A673 (cell line): ENCODE results near the gene VPS52. TPM values are rescaled to one million over a fixed set of nuclear protein-coding genes. Genes with fewer than 3 reads are reported as not detected.
A peak's percentile ranks its signal among the peaks of the same experiment; 100 is the strongest.

Experiments used
- BruUV-seq: library from RNA; stranded (reverse); fragments of 400-500 nt; replicated peaks from 2 replicates; lab custom pipeline; 2021; lab: Mats Ljungman, UMichigan
- CTCF ChIA-PET: fragments of 300-600 bp; sonication (Branson Sonifier 250); formaldehyde crosslinking; loops from one replicate; lab custom pipeline; 2022; ENCODE audit warnings: antibody characterized with exemption; lab: Charles Lee
- POLR2A ChIA-PET: fragments of 300-600 bp; sonication (Branson Sonifier 250); formaldehyde crosslinking; loops from one replicate; lab custom pipeline; 2022; ENCODE audit warnings: antibody characterized with exemption; ENCODE audit not compliant: low non-redundant PET; lab: Charles Lee
- DNase-seq: peaks from one replicate; pipeline ENCODE4 v3.0.0-alpha.2; 2015; ENCODE audit warnings: low spot score
- H3K27ac ChIP-seq: fragments of 200-600 bp; sonication (generic); 2 replicates; pipeline ENCODE4 v1.5.1; 2016; ENCODE audit warnings: mixed run types, low read depth, mild to moderate bottlenecking, mixed read lengths, antibody characterized with exemption, low read length; ENCODE audit not compliant: poor library complexity, severe bottlenecking
- H3K27me3 ChIP-seq: fragments of 200-600 bp; sonication (generic); replicated peaks from 2 replicates; pipeline ENCODE4 v1.6.1; 2017; ENCODE audit warnings: mixed run types, low read depth, mild to moderate bottlenecking, mixed read lengths, antibody characterized with exemption, low read length; ENCODE audit not compliant: insufficient read depth, poor library complexity
- H3K36me3 ChIP-seq: fragments of 200-600 bp; sonication (generic); 2 replicates; pipeline ENCODE4 v1.6.1; 2016; ENCODE audit warnings: mixed run types, mild to moderate bottlenecking, mixed read lengths, antibody characterized with exemption, low read length; ENCODE audit not compliant: insufficient read depth, poor library complexity, severe bottlenecking
- H3K4me1 ChIP-seq: fragments of 200-600 bp; sonication (generic); 2 replicates; pipeline ENCODE4 v1.6.1; 2017; ENCODE audit warnings: mixed run types, mild to moderate bottlenecking, mixed read lengths, antibody characterized with exemption, low read length; ENCODE audit not compliant: insufficient read depth, poor library complexity, severe bottlenecking
- H3K4me3 ChIP-seq: fragments of 200-600 bp; sonication (generic); 2 replicates; pipeline ENCODE4 v1.5.1; 2016; ENCODE audit warnings: low read depth, mixed run types, mild to moderate bottlenecking, mixed read lengths, low read length; ENCODE audit not compliant: poor library complexity, severe bottlenecking
- H3K9me3 ChIP-seq: fragments of 200-600 bp; sonication (generic); 2 replicates; pipeline ENCODE4 v1.6.1; 2016; ENCODE audit warnings: mixed run types, low read depth, mild to moderate bottlenecking, mixed read lengths, antibody characterized with exemption, low read length; ENCODE audit not compliant: poor library complexity, severe bottlenecking
- EZH2 ChIP-seq: fragments of 200-600 bp; sonication (generic); IDR thresholded peaks from 2 replicates; pipeline ENCODE4 v1.6.1; 2017; ENCODE audit warnings: borderline replicate concordance, low read depth, mild to moderate bottlenecking, mixed read lengths, antibody characterized with exemption, low read length; ENCODE audit not compliant: poor library complexity, severe bottlenecking
- intact Hi-C: fragments of 100-400 bp; cut with micrococcal nuclease; formaldehyde crosslinking; loops from one replicate; pipeline ENCODE4 v1.10.0; 2022; ENCODE audit not compliant: unreplicated experiment
- total RNA-seq: library from RNA; stranded (reverse); gene quantifications from 2 replicates; pipeline ENCODE4 v1.2.3, GENCODE V29; 2021
- TF ChIP-seq, protein P1 (sequence below): fragments of 300-800, 200-600 bp; sonication (generic); conservative IDR thresholded peaks from 2 replicates; pipeline ENCODE4 v1.5.1; 2017; ENCODE audit warnings: low read depth, mild to moderate bottlenecking, antibody characterized with exemption, low read length, moderate library complexity, mixed read lengths

VPS52 gene
- total RNA-seq, 1 experiment from 2014 or later: 58.2 TPM

DNA sequence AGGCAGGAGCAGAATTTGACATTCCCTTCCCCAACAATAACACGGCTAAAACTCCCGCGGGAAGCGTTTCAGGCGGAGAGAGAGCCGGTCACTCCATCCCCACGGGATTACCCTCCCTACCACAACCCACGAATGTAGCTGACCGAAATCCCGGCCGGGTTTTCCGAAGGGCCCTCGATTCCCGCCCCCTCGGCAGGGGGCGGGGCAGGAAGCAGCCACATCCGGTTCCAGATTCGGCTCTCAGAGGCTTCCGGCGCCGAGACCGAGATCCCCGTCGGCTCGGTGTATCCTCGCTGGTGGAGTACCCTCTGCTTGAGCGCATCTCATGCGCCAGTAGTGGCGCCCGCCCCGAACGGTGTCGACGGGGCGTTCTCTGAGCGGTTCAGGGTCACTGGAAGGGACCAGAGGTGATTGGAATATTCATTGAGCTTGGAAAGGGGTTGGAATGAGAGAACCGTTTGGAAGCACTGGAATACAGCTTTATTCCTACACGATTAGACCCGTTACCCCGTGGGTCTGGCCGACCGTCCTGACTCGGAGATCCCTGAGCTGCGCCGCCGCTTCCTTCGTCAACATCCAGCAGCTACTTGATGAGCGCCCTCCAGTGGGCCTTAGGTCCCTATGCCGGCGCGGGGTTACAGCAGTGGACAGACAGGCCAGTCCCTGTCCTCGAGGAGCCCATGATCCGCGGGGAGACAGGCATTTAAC lies 27.7 kb upstream of the VPS52 start:
- BruUV-seq: TSS peak; percentile 80
- POLR2A ChIA-PET: interaction anchor here (0.5 to 0.9 kb wide), 2 partner anchors 18 to 1114 kb away, joined by 3 to 7 read pairs; partner anchors contain the start of gene ZBTB22
- H3K27me3 ChIP-seq: no peaks in the 10 kb centered on the region
- intact Hi-C loops: loop anchor here (1.0 to 5.0 kb wide), 3 partner anchors 15 to 128 kb away; partner anchors contain the start of genes HSD17B8, RXRB, SLC39A7 and TAPBP
- H3K9me3 ChIP-seq: no peaks in the 10 kb centered on the region
- CTCF ChIA-PET: interaction anchor here (0.6 to 1.4 kb wide), 4 partner anchors 10 to 89 kb away, joined by 3 to 22 read pairs (median 5); partner anchors contain the start of genes PFDN6, WDR46 and ZBTB22
- peak; percentile 98 for DNase-seq
- peak overlapping the region; percentile 75 for H3K4me3 ChIP-seq
- H3K4me1 ChIP-seq: peaks cover 6% of the 10 kb centered on the region
- TF ChIP-seq, protein P1, sequence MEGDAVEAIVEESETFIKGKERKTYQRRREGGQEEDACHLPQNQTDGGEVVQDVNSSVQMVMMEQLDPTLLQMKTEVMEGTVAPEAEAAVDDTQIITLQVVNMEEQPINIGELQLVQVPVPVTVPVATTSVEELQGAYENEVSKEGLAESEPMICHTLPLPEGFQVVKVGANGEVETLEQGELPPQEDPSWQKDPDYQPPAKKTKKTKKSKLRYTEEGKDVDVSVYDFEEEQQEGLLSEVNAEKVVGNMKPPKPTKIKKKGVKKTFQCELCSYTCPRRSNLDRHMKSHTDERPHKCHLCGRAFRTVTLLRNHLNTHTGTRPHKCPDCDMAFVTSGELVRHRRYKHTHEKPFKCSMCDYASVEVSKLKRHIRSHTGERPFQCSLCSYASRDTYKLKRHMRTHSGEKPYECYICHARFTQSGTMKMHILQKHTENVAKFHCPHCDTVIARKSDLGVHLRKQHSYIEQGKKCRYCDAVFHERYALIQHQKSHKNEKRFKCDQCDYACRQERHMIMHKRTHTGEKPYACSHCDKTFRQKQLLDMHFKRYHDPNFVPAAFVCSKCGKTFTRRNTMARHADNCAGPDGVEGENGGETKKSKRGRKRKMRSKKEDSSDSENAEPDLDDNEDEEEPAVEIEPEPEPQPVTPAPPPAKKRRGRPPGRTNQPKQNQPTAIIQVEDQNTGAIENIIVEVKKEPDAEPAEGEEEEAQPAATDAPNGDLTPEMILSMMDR: peak; percentile 77
- TF ChIP-seq EZH2: no peak
- H3K27ac ChIP-seq: peak overlapping the region; percentile 92
- H3K36me3 ChIP-seq: peaks cover 15% of the 10 kb centered on the region

DNA sequence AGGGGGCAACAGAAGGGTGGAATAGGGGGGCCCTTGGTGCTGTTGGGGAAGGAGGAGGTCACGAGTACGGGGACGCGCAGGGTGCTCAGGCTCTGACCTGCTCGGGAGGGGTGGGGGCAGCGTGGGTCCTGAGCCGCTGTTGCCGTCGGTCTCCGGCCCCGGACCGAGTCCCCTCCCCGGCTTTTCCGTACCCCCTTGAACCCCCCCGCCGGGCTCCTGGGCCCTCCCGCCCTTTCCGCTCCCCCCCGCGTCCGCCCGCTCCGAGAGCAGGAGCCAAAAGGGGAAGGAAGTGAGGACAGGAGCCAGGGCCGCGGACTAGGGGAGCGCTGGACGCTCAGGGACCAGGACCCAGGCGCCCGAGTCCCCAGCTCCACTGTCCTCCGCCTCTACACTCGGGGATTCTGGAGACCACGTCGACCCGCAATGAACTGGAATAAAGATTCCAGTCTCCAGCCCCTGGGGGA lies 27.1 kb upstream of the VPS52 start, which contains the start of gene RGL2:
TSS of gene RGL2 (minus strand) at position 170 of the 464 bp plus-strand sequence. CDS start 332 bp downstream, outside the sequence.
- DNase-seq: no peak
- Histone ChIP-seq H3K36me3 (peaks cover 14% of the 10 kb centered on the region), H3K27ac (peak within 1 kb of the TSS; percentile 92), H3K4me1 (peaks cover 6% of the 10 kb centered on the region), H3K4me3 (peak within 1 kb of the TSS; percentile 75), H3K27me3 (no peaks in the 10 kb centered on the region), H3K9me3 (no peaks in the 10 kb centered on the region)
- intact Hi-C loops: loop anchor here (1.0 to 5.0 kb wide), 3 partner anchors 15 to 128 kb away; partner anchors contain the start of genes HSD17B8, RXRB, SLC39A7 and TAPBP
- TF ChIP-seq, protein P1: no peak
- TF ChIP-seq EZH2: no peak
- CTCF ChIA-PET: interaction anchor here (0.6 to 1.4 kb wide), 2 partner anchors 10 to 1190 kb away, joined by 5 read pairs; partner anchors contain the start of genes PFDN6 and WDR46
- BruUV-seq: no TSS peak
- POLR2A ChIA-PET: no interaction called here

DNA sequence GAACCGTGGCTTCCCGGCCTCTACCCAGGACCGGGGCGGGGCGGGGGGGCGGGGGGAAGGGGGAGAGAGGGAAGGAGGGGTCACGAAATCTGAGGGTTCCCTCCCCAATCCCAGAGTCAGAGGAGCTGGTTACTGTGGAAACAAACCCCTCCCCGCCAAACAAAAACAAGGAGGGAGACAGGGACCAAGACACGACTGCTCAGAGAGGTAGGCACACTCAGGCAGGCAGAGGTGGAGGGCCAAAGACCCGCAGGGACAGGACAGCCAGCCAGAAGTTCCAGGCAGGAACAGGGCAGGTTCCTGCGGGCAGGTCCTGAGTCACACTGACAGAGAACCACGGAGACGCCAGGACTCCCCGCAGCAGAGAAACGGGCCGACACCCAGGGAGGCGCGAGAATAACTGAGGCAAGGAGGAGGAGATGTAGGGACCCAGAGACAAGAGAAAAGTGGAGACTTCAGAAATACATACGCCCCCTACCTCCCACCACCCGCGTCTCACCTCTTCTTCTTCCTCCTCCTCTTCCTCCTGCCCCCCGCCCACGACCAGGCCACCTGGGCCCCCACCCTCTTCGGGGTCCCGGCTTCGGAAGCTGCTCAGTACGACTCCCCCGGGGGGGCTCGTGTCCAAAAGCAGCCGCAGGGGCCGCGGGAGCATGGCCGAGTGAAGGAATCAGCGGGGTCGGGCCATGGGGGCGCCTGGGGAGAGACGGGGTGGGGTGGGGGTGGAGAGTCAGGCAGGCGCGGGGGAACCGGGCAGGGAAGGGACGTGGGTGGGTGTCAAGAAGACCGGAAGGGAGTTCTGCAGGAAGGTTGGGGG lies 26.5 kb upstream of the VPS52 start:
- intact Hi-C loops: loop anchor here (5.0 kb wide), 2 partner anchors 96 to 129 kb away; partner anchors contain the start of genes HSD17B8, RXRB and SLC39A7
- Histone ChIP-seq H3K9me3 (no peaks in the 10 kb centered on the region), H3K4me1 (peaks cover 6% of the 10 kb centered on the region), H3K4me3 (peak overlapping the region; percentile 75), H3K27me3 (no peaks in the 10 kb centered on the region), H3K36me3 (peaks cover 10% of the 10 kb centered on the region), H3K27ac (peak overlapping the region; percentile 92)
- no TSS peak for BruUV-seq
- peak; percentile 89 for DNase-seq
- ChIA-PET POLR2A (no interaction called here), CTCF (interaction anchor here (0.6 kb wide), 1 partner anchor 1191 kb away, joined by 5 read pairs; no protein-coding TSS in a partner anchor)
- TF ChIP-seq, protein P1: 0 out of 2 replicates have a peak, but pooled peaks have one; percentile 11
- TF ChIP-seq EZH2: no peak
